HFFc6 (cell line): ENCODE results near the gene ARPC1B. TPM values are rescaled to one million over a fixed set of nuclear protein-coding genes. Genes with fewer than 3 reads are reported as not detected.
"Not testable (repeated sequence)": the region's sequence is repeated elsewhere in the genome, so short reads cannot be mapped to it uniquely, and the experiment has no call there.

Source experiments
- DNase-seq: peaks from one replicate; pipeline ENCODE4 v3.0.0-alpha.2; 2018
- H3K27ac Mint-ChIP-seq: 2 replicates; pipeline ENCODE4 v1.8.0; 2020; ENCODE audit warnings: mild to moderate bottlenecking, mixed read lengths
- H3K27me3 Mint-ChIP-seq: 2 replicates; pipeline ENCODE4 v1.8.0; 2021; ENCODE audit warnings: mild to moderate bottlenecking, moderate library complexity, mixed read lengths; ENCODE audit not compliant: insufficient read depth
- H3K36me3 Mint-ChIP-seq: 2 replicates; pipeline ENCODE4 v1.8.0; 2021; ENCODE audit warnings: low read depth, mixed read lengths
- H3K4me1 Mint-ChIP-seq: 2 replicates; pipeline ENCODE4 v1.8.0; 2020; ENCODE audit warnings: low read depth, mixed read lengths
- H3K4me3 Mint-ChIP-seq: 2 replicates; pipeline ENCODE4 v1.8.0; 2020; ENCODE audit warnings: mild to moderate bottlenecking, moderate library complexity, mixed read lengths
- H3K9me3 Mint-ChIP-seq: 2 replicates; pipeline ENCODE4 v1.8.0; 2020; ENCODE audit warnings: mild to moderate bottlenecking, mixed read lengths
- total RNA-seq, 6 experiments: library from RNA; stranded (reverse); fragmentation: NEBNext Ultra II Directional; extraction: Animal tissue kit (Norgen Biotek cat#: 25700); gene quantifications; 2 replicates in 1 of 6; 3 replicates in 5 of 6; pipeline ENCODE4 v1.2.3, GENCODE V29; 2021
- TF ChIP-seq, protein P1 (sequence below): fragments of 200-600 bp; sonication (generic); IDR thresholded peaks from 2 replicates; pipeline ENCODE4 v1.5.0; 2021; ENCODE audit warnings: antibody characterized with exemption, mild to moderate bottlenecking

ARPC1B gene
- total RNA-seq, 6 experiments from 2014 or later, result 233 to 281 (median 249) TPM

- no peaks in the 10 kb centered on the region for H3K9me3 Mint-ChIP-seq
Observed at GRCh38 chr7:99422186-99422585, 47.7 kb downstream of the ARPC1B start.

DNA sequence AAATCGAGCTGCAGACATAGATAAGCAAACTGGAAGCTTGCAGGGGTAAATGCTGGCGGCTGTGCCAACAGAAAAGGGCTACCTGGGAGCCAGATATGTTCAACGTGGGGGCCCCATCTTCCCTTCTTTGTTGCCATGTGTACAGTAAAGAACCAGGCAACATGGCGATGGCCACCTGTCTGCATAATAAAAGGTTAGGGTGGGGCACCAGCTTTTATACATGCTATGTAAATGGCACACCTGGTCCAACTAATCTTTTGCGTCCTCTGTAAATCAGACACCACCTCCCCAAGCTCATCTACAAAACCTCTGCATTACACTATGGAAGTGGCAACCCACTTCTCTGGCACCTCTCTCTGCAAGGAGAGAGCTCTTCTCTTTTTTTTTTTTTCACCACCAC, 48.1 kb downstream of the ARPC1B start:
- TF ChIP-seq, protein P1, sequence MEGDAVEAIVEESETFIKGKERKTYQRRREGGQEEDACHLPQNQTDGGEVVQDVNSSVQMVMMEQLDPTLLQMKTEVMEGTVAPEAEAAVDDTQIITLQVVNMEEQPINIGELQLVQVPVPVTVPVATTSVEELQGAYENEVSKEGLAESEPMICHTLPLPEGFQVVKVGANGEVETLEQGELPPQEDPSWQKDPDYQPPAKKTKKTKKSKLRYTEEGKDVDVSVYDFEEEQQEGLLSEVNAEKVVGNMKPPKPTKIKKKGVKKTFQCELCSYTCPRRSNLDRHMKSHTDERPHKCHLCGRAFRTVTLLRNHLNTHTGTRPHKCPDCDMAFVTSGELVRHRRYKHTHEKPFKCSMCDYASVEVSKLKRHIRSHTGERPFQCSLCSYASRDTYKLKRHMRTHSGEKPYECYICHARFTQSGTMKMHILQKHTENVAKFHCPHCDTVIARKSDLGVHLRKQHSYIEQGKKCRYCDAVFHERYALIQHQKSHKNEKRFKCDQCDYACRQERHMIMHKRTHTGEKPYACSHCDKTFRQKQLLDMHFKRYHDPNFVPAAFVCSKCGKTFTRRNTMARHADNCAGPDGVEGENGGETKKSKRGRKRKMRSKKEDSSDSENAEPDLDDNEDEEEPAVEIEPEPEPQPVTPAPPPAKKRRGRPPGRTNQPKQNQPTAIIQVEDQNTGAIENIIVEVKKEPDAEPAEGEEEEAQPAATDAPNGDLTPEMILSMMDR, result no peak
- Mint-ChIP-seq H3K4me1 (no peaks in the 10 kb centered on the region), H3K9me3 (no peaks in the 10 kb centered on the region), H3K27me3 (peaks cover 2% of the 10 kb centered on the region; the same call in 1 of the 2 replicates), H3K27ac (no peak overlapping the region), H3K36me3 (peaks cover 11% of the 10 kb centered on the region), H3K4me3 (no peak overlapping the region)
- no peak for DNase-seq

More at GRCh38 chr7:99422186-99422585, 47.7 kb downstream of the ARPC1B start:
- Mint-ChIP-seq H3K27ac (no peak overlapping the region), H3K4me3 (no peak overlapping the region), H3K36me3 (peaks cover 16% of the 10 kb centered on the region), H3K27me3 (peaks cover 2% of the 10 kb centered on the region; the same call in 1 of the 2 replicates), H3K4me1 (no peaks in the 10 kb centered on the region)
- TF ChIP-seq, protein P1, result no peak
- no peak for DNase-seq

DNA sequence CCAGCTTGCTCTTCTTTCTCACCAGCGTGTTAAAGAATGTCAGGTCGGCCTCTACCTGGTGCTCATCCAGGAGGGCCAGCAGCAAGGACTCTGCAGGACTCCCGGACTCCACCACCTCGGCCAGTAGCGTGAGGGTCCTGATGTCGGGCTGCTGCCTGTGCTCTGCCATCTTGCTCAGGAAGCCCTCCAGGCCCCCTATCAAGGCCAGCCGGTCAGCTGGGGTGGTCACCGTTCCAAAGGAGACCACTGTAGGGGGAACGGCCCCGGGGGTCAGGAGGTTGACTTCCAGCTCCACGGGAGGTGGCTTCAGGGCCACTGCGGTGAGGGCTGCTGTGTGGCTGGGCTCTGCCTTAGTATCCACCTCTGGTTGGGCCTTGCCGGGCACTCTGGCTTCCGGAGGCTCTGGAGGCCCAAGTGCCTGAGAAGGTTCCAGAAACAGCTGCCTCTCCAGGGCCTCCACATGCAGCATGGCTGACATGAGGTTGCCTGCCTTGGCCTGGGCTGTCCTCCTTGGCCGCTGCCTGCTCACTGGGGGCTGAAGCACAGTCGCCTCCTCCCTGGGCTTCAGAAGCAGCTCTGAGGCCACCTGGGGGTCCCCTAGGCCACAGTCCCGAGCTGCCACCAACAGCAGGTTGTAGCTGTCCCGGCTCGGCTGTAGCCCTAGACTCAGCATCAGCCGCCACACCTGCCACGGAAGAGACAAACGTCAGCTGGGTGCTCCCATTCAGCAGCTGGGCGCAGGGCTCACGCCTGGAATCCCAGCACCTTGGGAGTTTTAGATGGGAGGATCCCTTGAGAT, 50.6 kb downstream of the ARPC1B start:
- H3K36me3 Mint-ChIP-seq, result peaks cover 5% of the 10 kb centered on the region
- no peaks in the 10 kb centered on the region for H3K4me1 Mint-ChIP-seq
- DNase-seq, result no peak

GRCh38 chr7:99428972-99429566, 54.5 kb downstream of the ARPC1B start:
- DNase-seq, result no peak
- no peaks in the 10 kb centered on the region for H3K4me1 Mint-ChIP-seq
- no peaks in the 10 kb centered on the region for H3K27me3 Mint-ChIP-seq
- TF ChIP-seq, protein P1, result no peak
- H3K4me3 Mint-ChIP-seq, result no peak overlapping the region
- no peak overlapping the region for H3K27ac Mint-ChIP-seq
- H3K36me3 Mint-ChIP-seq, result peaks cover 12% of the 10 kb centered on the region
- no peaks in the 10 kb centered on the region for H3K9me3 Mint-ChIP-seq

More for the DNA sequence above, 50.6 kb downstream of the ARPC1B start:
- TF ChIP-seq, protein P1, result no peak
- no peaks in the 10 kb centered on the region for H3K27me3 Mint-ChIP-seq
- no peaks in the 10 kb centered on the region for H3K9me3 Mint-ChIP-seq
- no peak overlapping the region for H3K4me3 Mint-ChIP-seq
- no peak overlapping the region for H3K27ac Mint-ChIP-seq

- TF ChIP-seq, protein P1, result no peak
- DNase-seq, result no peak
- H3K9me3 Mint-ChIP-seq, result no peaks in the 10 kb centered on the region
- no peaks in the 10 kb centered on the region for H3K27me3 Mint-ChIP-seq
- no peak overlapping the region for H3K4me3 Mint-ChIP-seq
- peaks cover 8% of the 10 kb centered on the region for H3K36me3 Mint-ChIP-seq
- H3K27ac Mint-ChIP-seq, result no peak overlapping the region
- no peaks in the 10 kb centered on the region for H3K4me1 Mint-ChIP-seq
Observed at GRCh38 chr7:99429756-99430155, 55.2 kb downstream of the ARPC1B start.

GRCh38 chr7:99431756-99432540, 57.4 kb downstream of the ARPC1B start:
- H3K27me3 Mint-ChIP-seq, DNase-seq, H3K4me3 Mint-ChIP-seq, H3K36me3 Mint-ChIP-seq, H3K4me1 Mint-ChIP-seq, H3K27ac Mint-ChIP-seq, H3K9me3 Mint-ChIP-seq: not testable (repeated sequence)
